ENCODE measurements around the gene DAAM1.
A peak's percentile ranks its signal among the peaks of the same experiment; 100 is the strongest.

The DAAM1 gene

DNA sequence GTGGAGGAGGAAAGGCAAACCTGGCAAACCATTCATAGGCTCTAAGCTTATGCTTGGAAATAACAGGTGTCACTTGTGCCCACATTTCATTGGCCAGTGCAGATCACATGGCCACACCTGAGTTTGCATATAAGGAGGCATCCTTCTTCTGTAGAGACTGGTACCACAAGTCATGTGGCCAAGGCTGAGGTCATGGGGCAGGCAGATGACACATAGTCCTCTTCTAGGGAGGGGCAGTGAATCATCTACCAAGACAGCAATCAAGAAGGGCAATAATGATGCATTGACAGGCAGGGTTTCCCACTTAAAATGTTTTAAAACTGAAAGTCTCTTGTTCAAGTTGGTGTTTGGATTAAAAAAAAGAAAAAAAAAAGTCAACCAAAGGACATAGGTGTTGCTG is 77.3 kb downstream of the DAAM1 start:
- TF ChIP-seq, protein P1, sequence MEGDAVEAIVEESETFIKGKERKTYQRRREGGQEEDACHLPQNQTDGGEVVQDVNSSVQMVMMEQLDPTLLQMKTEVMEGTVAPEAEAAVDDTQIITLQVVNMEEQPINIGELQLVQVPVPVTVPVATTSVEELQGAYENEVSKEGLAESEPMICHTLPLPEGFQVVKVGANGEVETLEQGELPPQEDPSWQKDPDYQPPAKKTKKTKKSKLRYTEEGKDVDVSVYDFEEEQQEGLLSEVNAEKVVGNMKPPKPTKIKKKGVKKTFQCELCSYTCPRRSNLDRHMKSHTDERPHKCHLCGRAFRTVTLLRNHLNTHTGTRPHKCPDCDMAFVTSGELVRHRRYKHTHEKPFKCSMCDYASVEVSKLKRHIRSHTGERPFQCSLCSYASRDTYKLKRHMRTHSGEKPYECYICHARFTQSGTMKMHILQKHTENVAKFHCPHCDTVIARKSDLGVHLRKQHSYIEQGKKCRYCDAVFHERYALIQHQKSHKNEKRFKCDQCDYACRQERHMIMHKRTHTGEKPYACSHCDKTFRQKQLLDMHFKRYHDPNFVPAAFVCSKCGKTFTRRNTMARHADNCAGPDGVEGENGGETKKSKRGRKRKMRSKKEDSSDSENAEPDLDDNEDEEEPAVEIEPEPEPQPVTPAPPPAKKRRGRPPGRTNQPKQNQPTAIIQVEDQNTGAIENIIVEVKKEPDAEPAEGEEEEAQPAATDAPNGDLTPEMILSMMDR (conservative IDR thresholded peaks at IDR 0.05; ENCODE audit: low read depth) = no peak
- H3K27ac ChIP-seq = no peak overlapping the region
- DNase-seq (ENCODE audit: low spot score) = peak; percentile 74
- CTCF ChIA-PET = interaction anchor here (0.7 kb wide), 1 partner anchor 41 kb away, joined by 5 read pairs; no protein-coding TSS in a partner anchor
- POLR2A ChIA-PET (ENCODE audit: low non-redundant PET) = no interaction called here

DNA sequence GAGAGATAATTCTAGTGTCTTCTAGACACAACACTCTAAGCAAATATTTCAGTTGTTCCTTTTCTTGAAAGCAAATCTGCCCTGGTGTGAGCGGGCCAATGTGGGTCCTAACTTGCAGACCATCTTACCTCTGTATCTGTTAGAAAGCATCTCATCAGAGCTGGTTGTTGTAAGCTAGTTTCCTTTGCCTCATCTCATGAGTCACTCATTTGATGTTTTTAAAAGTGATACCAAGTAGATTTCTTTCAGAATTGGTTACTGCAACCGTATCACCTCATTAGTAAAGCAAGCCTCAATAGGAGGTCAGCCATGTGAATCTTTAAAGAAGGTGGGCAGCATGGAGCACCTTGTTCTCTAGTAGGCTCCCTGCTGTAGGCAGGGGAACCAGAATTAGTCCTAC is 78.6 kb downstream of the DAAM1 start:
- TF ChIP-seq, protein P1 (conservative IDR thresholded peaks at IDR 0.05; ENCODE audit: low read depth) = no peak
- CTCF ChIA-PET = interaction anchor here (0.5 to 0.6 kb wide), 2 partner anchors 54 to 137 kb away, joined by 3 to 11 read pairs; no protein-coding TSS in a partner anchor
- H3K27ac ChIP-seq = no peak overlapping the region
- POLR2A ChIA-PET (ENCODE audit: low non-redundant PET) = no interaction called here
- no peak for DNase-seq (ENCODE audit: low spot score)

GRCh38 chr14:59268011-59268410 is 79.5 kb downstream of the DAAM1 start:
- CTCF ChIA-PET = no interaction called here
- no peak for DNase-seq (ENCODE audit: low spot score)
- POLR2A ChIA-PET (ENCODE audit: low non-redundant PET) = no interaction called here
- peak overlapping the region; percentile 63 for H3K27ac ChIP-seq
- TF ChIP-seq, protein P1 (conservative IDR thresholded peaks at IDR 0.05; ENCODE audit: low read depth) = no peak

- H3K27ac ChIP-seq = no peak overlapping the region
- POLR2A ChIA-PET (ENCODE audit: low non-redundant PET) = no interaction called here
- TF ChIP-seq, protein P1 (conservative IDR thresholded peaks at IDR 0.05; ENCODE audit: low read depth) = no peak
- DNase-seq (ENCODE audit: low spot score) = no peak
- CTCF ChIA-PET = no interaction called here
Observed at GRCh38 chr14:59268858-59269257, 80.4 kb downstream of the DAAM1 start.

DNA sequence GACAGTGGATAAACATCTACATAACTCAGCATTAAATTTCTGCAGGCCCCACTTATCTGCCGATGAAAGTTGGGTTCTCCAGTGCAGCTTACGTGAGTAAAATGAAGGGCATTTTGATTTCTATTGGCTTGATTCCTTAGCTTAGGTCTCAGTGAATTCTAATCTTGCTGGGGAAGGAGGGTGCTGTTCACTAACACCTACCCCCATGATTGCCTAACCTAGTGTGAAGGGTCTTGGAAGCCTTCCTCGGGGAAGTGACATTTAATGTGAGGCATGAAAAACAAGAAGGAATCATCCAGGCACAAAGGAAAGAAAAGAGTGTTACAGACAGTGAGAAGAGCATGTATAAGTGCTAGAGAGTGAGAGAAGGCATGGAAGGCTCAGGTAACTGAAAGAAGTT is 81.0 kb downstream of the DAAM1 start:
- H3K27ac ChIP-seq = no peak overlapping the region
- ChIA-PET POLR2A (ENCODE audit: low non-redundant PET) (no interaction called here), CTCF (interaction anchor here (0.6 kb wide), 1 partner anchor 840 kb away, joined by 8 read pairs; no protein-coding TSS in a partner anchor)
- no peak for DNase-seq (ENCODE audit: low spot score)
- TF ChIP-seq, protein P1 (conservative IDR thresholded peaks at IDR 0.05; ENCODE audit: low read depth) = no peak

- H3K27ac ChIP-seq = no peak overlapping the region
- no peak for DNase-seq (ENCODE audit: low spot score)
- TF ChIP-seq, protein P1 (conservative IDR thresholded peaks at IDR 0.05; ENCODE audit: low read depth) = no peak
- CTCF ChIA-PET = no interaction called here
- POLR2A ChIA-PET (ENCODE audit: low non-redundant PET) = no interaction called here
Observed at GRCh38 chr14:59271256-59271655, 82.8 kb downstream of the DAAM1 start.

- CTCF ChIA-PET = no interaction called here
Observed at GRCh38 chr14:59271734-59272133, 83.3 kb downstream of the DAAM1 start.

More at GRCh38 chr14:59271734-59272133, 83.3 kb downstream of the DAAM1 start:
- POLR2A ChIA-PET (ENCODE audit: low non-redundant PET) = no interaction called here
- DNase-seq (ENCODE audit: low spot score) = no peak
- TF ChIP-seq, protein P1 (conservative IDR thresholded peaks at IDR 0.05; ENCODE audit: low read depth) = no peak
- H3K27ac ChIP-seq = no peak overlapping the region
